Panc1 (cell line): ENCODE data around the gene FNBP1L.

Source experiments
- CTCF ChIP-seq: fragments of 450-650 bp; IDR thresholded peaks from 2 replicates; pipeline ENCODE4 v1.5.1; 2017; ENCODE audit warnings: mild to moderate bottlenecking
- POLR2AphosphoS5 ChIP-seq: IDR thresholded peaks from 2 replicates; pipeline ENCODE4 v1.6.1; 2012; ENCODE audit warnings: mild to moderate bottlenecking, low read depth, low read length, moderate library complexity
- REST ChIP-seq, 2 experiments: IDR thresholded peaks; 2 replicates each; pipeline ENCODE4 v1.6.1; 2011 to 2012; ENCODE audit warnings: low read depth in 2 of 2, control low read depth in 1 of 2, low read length in 1 of 2, mild to moderate bottlenecking in 1 of 2, moderate library complexity in 1 of 2; ENCODE audit not compliant: insufficient read depth in 1 of 2

GRCh38 chr1:93537396-93537795, 89.5 kb downstream of the FNBP1L start:
- TF ChIP-seq CTCF = no peak
- TF ChIP-seq POLR2AphosphoS5 = no peak
- no peak for TF ChIP-seq REST (IDR thresholded peaks at IDR 0.05; ENCODE audit: insufficient read depth in 1 of 2, low read depth in 2 of 2, low read length in 1 of 2)
